ENCODE data around the gene SLMAP. TPM values are rescaled to one million over a fixed set of nuclear protein-coding genes. Genes with fewer than 3 reads are reported as not detected.

Gene SLMAP
- total and polyA plus RNA-seq, 2 of the 4 experiments (the other 2 are of a cell fraction), result 15.5 to 26.5 TPM

DNA sequence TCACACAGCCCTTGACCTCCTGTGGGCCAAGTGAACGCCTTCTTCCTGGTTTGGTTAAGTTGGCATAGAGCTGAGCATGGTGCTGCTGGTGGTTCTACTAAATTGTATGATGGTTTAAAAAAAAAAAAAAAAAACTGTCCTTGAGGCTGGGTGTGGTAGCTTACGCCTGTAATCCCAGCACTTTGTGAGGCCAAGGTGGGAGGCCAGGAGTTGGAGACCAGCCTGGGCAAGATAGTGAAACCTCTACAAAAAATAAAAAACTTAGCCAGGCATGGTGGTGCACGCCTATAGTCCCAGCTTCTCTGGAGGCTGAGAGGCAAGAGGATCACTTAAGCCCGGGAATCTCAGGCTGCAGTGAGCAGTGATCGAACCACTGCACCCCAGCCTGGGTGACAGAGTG lies 193.2 kb downstream of the SLMAP start:
- dilution Hi-C loops (cut with HindIII; ENCODE audit: low sequenced_read_pairs, unreplicated experiment), result no loop called here

More for the DNA sequence above, 193.2 kb downstream of the SLMAP start:
- H2AK5ac ChIP-seq (ENCODE audit: low read depth, low read length), result peak overlapping the region; percentile 11; the same call in 1 of the 2 replicates
- no peak overlapping the region for H2AK9ac ChIP-seq (replicated peaks; ENCODE audit: low read depth, low read length, poor library complexity)
- no peaks in the 10 kb centered on the region for H3K36me3 ChIP-seq (ENCODE audit: control insufficient read depth, insufficient read depth, low read length)
- H2AFZ ChIP-seq (replicated peaks; ENCODE audit: low read length, poor library complexity), result no peak overlapping the region
- H3K14ac ChIP-seq (replicated peaks; ENCODE audit: low read depth, low read length), result no peak overlapping the region; the same call in 1 of the 2 replicates
- peak overlapping the region; percentile 57; the same call in 1 of the 2 replicates for H2BK120ac ChIP-seq (ENCODE audit: low read depth, low read length)
- peak overlapping the region; percentile 43; the same call in 1 of the 3 replicates for H2BK15ac ChIP-seq (ENCODE audit: low read depth, low read length)
- H3K27me3 ChIP-seq (ENCODE audit: control insufficient read depth, insufficient read depth, low read length), result no peaks in the 10 kb centered on the region
- ATAC-seq (ENCODE audit: low read depth) (no peak), DNase-seq (no peak)
- no peaks in the 10 kb centered on the region for H3K9me3 ChIP-seq (ENCODE audit: control insufficient read depth, insufficient read depth, low read length)
- peaks cover 18% of the 10 kb centered on the region for H3K4me1 ChIP-seq (ENCODE audit: control insufficient read depth, insufficient read depth, low read length)
- 100% methylated on average over 1 of the region's 5 CpGs; no CpG with 5 or more reads in 1 of the 2 experiments for WGBS, 2 experiments (ENCODE audit: extremely low coverage in 2 of 2, insufficient read length in 1 of 2)
- H3K27ac ChIP-seq (ENCODE audit: insufficient read depth, low read length), result no peak overlapping the region
- peak overlapping the region; percentile 17 to 35; a peak in 2 of 4 replicates for H4K8ac ChIP-seq (ENCODE audit: low read depth in 2 of 2, low read length in 2 of 2)
- H3K23ac ChIP-seq (ENCODE audit: low read depth, low read length), result peak overlapping the region; percentile 10; the same call in 1 of the 2 replicates
- no peak overlapping the region for H3K4me3 ChIP-seq (ENCODE audit: insufficient read depth, low read depth, low read length)
- in situ Hi-C loops (cut with MboI; ENCODE audit: low sequenced_read_pairs), result no loop called here
- H3K9me1 ChIP-seq (ENCODE audit: insufficient read depth, low read length), result peaks cover 11% of the 10 kb centered on the region
- intact Hi-C loops (cut with micrococcal nuclease), result no loop called here
- no peak overlapping the region for H2BK5ac ChIP-seq (ENCODE audit: low read depth, low read length, poor library complexity, severe bottlenecking)
- H4K91ac ChIP-seq (ENCODE audit: insufficient read depth, low read depth, low read length), result peak overlapping the region; percentile 22; the same call in 1 of the 2 replicates
- 0 out of 4 replicates have a peak, but pooled peaks cover 0 to 8% of the 10 kb centered on the region in 2 experiments for H3K79me1 ChIP-seq (ENCODE audit: low read depth in 1 of 2, low read length in 2 of 2)
- H3K4me2 ChIP-seq (ENCODE audit: low read depth, low read length), result no peak overlapping the region
- no peak overlapping the region for H3K56ac ChIP-seq (ENCODE audit: extremely low read depth, insufficient read depth, low read length)
- no TSS peak for BruUV-seq (replicated peaks)
- ChIA-PET CTCF (interaction anchor here (0.6 kb wide), 1 partner anchor 185 kb away, joined by 3 read pairs; no protein-coding TSS in a partner anchor), POLR2A (ENCODE audit: unreplicated experiment) (no interaction called here)
- H3K18ac ChIP-seq (ENCODE audit: low read depth, low read length), result no peak overlapping the region
- peak overlapping the region; percentile 21; the same call in 1 of the 2 replicates for H2BK20ac ChIP-seq (ENCODE audit: low read depth, low read length)
- H4K5ac ChIP-seq (ENCODE audit: low read depth, low read length), result no peak overlapping the region
- peak overlapping the region; percentile 52; the same call in 1 of the 2 replicates for H3K4ac ChIP-seq (ENCODE audit: low read depth, low read length)
- H3K9ac ChIP-seq (ENCODE audit: low read depth, low read length), result no peak overlapping the region
- TF ChIP-seq, protein P1, sequence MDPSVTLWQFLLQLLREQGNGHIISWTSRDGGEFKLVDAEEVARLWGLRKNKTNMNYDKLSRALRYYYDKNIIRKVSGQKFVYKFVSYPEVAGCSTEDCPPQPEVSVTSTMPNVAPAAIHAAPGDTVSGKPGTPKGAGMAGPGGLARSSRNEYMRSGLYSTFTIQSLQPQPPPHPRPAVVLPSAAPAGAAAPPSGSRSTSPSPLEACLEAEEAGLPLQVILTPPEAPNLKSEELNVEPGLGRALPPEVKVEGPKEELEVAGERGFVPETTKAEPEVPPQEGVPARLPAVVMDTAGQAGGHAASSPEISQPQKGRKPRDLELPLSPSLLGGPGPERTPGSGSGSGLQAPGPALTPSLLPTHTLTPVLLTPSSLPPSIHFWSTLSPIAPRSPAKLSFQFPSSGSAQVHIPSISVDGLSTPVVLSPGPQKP (IDR thresholded peaks at IDR 0.05; ENCODE audit: borderline replicate concordance, low read depth, low read length), result no peak
- no peak for TF ChIP-seq POLR2A (IDR thresholded peaks at IDR 0.05; ENCODE audit: low read depth, low read length)
- no peak for TF ChIP-seq SMC3 (IDR thresholded peaks at IDR 0.05; ENCODE audit: low read depth, low read length)
- H4K20me1 ChIP-seq (ENCODE audit: insufficient read depth, low read length), result no peaks in the 10 kb centered on the region
